HG02678 (cell line): Measurements from ENCODE around the gene UTS2.

Source experiments
- ATAC-seq: cut with Tn5 transposase; IDR thresholded peaks from one replicate; pipeline ENCODE4 v1.9.1; 2021; ENCODE audit warnings: mild to moderate bottlenecking, moderate library complexity; ENCODE audit not compliant: unreplicated experiment

Gene UTS2

GRCh38 chr1:7852804-7853683, at the start of gene UTS2:
Gene UTS2, minus strand, starts transcription at chr1:7853065. Its CDS starts 62 bp downstream, at chr1:7853003.
- ATAC-seq: no peak

- no peak for ATAC-seq
Observed at GRCh38 chr1:7899741-7900140, 46.9 kb upstream of the UTS2 start.

- no peak for ATAC-seq
Observed at GRCh38 chr1:7898962-7899361, 46.1 kb upstream of the UTS2 start.

- no peak for ATAC-seq
Observed at GRCh38 chr1:7896994-7897393, 44.1 kb upstream of the UTS2 start.

- no peak for ATAC-seq
Observed at GRCh38 chr1:7893529-7894180, 40.8 kb upstream of the UTS2 start.

- no peak for ATAC-seq
Observed at GRCh38 chr1:7891804-7892203, 38.9 kb upstream of the UTS2 start.

- ATAC-seq: no peak
Observed at GRCh38 chr1:7890853-7891252, 38.0 kb upstream of the UTS2 start.

GRCh38 chr1:7888248-7889081, 35.6 kb upstream of the UTS2 start:
- no peak for ATAC-seq

GRCh38 chr1:7886405-7886745, 33.5 kb upstream of the UTS2 start:
- ATAC-seq: no peak

GRCh38 chr1:7885513-7886404, 32.9 kb upstream of the UTS2 start:
- ATAC-seq: no peak

- no peak for ATAC-seq
Observed at GRCh38 chr1:7884757-7885156, 31.9 kb upstream of the UTS2 start.

- ATAC-seq: no peak
Observed at GRCh38 chr1:7879228-7879627, 26.4 kb upstream of the UTS2 start.

- no peak for ATAC-seq
Observed at GRCh38 chr1:7878027-7878426, 25.2 kb upstream of the UTS2 start.

- ATAC-seq: no peak
Observed at GRCh38 chr1:7873801-7874795, 21.2 kb upstream of the UTS2 start.

- ATAC-seq: no peak
Observed at GRCh38 chr1:7871136-7871535, 18.3 kb upstream of the UTS2 start.

GRCh38 chr1:7869136-7869920, 16.5 kb upstream of the UTS2 start:
- ATAC-seq: no peak

- ATAC-seq: no peak
Observed at GRCh38 chr1:7868070-7868780, 15.4 kb upstream of the UTS2 start.

- no peak for ATAC-seq
Observed at GRCh38 chr1:7865978-7866377, 13.1 kb upstream of the UTS2 start.
